NCI-H2227 (cell line): ENCODE results near the gene LNP1.
"Not testable (repeated sequence)": the region's sequence is repeated elsewhere in the genome, so short reads cannot be mapped to it uniquely, and the experiment has no call there.

Experiments used
- DNase-seq: peaks from one replicate; lab custom pipeline; 2025; ENCODE audit not compliant: unreplicated experiment; lab: John Stamatoyannopoulos, UW

Gene LNP1

DNA sequence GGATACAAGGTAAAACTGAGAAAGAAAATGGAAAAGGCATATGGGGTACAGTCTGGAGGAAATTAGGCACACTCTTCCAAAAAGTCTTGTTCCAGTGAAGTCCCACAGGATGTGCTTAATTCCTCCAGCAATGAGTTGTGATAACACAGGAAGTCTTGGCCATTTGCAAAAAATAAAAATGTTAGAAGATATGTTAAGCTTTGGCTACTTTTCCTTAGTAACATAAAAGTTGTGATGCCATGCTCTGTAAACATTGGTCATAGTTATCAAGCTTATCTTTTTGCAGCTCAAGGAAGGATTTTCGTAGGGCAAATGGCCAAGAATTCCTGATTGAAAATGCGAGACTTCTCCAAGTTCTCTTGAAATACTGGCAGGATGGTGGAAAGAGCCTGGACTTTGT, 26.4 kb downstream of the LNP1 start:
- no peak for DNase-seq

DNA sequence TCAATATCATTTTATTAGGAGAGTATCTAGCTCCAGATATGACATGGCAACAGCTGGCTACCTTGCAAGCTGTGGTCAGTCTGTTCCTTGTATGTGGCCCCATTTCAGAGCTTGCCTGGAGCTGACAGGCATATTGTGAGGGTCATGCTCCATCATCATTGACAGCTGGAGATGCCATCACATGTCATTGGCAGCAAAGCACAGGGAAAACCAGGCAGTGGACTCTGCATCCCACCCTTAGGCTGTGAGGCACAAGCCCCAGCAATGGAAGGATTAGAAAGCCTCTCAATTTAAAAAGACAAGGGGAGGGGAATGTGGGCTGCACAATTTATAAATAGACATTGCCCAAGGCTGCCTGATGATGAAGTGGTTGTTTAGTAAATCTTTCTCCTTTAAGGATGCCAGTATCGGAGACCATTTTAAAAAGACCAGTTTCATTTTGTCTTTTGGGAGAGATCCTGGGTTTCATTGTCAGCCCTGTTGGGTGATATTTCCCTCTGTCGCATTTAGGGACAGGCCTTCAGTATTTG, 27.9 kb downstream of the LNP1 start:
- DNase-seq: no peak

DNA sequence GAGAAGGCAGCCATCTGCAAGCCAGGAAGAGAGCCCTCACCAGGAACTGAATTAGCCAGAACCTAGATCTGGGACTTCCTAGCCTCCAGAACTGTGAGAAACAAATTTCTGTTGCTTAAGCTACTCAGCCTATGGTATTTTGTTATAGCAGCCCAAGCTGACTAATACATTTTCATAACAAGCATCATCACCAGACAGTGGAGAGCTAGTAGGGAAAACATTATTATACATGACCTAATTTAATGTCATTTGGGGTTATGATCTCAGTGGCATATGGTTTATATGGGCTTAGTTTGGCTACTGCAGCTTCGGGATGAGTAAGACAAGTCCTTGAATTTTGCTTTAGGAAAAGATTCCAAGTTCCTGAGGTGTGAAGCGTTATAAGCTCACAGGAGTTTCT, 35.6 kb downstream of the LNP1 start:
- no peak for DNase-seq

DNA sequence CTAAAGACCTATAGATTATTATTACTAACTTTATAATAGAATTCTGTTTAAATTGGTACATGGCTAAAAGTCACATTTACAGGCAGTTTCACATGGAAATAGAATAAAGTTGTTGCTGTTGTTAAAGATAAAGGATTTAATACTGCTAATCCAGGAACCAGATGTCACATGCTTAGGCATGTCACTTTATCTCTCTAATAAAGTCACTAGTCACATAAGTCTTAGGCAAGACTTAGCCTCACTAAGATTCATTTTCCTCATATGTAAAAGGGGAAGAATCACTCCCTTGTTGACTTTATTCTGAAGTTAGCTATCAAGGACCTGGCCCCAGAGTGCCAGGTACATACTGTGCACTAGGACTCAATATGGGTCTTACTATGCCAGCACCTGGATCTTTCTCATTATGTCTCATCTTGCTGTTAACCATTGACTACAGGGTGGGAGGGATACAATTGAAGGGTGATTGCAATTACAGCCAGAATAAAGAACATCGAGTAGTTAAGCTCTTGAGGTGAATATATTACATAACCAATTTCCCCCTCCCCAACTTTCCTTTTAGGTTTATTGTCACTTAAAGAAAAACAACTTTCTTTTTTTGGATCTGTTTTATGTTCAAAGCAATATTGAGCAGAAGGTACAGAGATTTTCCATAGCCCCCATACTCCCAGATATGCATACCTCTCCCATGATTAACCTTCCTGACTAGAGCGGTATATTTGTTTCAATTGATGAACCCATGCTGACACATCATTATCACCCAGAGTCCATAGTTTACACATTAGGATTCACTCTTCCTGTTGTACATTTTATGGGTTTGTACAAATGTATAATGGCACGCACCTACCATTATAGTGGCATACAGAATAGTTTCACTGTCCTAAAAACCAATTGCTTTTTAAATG, 36.6 kb downstream of the LNP1 start:
- no peak for DNase-seq

DNA sequence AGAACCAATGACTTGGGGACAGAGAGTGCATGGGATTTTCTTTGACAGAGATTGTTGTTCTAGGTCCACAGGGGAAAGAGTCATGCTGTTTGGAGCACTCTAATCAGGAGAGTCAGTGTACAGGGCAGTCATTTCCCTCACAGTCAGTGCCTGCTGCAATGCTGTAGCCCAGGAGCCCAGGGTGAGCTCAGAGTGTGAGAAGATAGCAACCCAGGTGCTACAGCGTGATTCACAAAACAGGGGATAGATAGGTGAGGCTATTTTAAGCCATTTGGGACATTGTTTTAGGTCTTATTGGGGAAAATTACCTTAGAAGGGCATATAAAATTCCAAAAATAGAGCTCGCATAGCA, 37.3 kb downstream of the LNP1 start:
- DNase-seq: no peak

DNA sequence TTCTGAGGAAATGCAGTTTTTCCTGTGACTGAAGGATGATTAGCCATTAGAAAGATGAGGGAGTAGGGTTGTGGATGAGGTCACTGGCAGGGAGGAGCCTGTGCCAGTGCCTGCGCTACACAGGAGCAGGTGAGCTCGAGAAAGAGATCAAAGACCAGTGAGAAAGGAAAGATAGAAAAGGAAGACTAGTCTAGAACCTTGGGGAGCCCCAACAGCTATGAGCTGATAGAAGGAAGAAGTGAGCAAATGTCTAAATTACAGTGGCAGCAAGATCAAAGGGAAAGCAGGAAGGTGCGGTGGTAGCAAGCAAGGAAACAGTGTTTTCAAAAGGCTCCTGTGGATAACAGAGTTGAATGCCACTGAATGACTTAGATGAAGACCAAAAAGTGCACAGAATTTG, 39.6 kb downstream of the LNP1 start:
- DNase-seq: no peak

DNA sequence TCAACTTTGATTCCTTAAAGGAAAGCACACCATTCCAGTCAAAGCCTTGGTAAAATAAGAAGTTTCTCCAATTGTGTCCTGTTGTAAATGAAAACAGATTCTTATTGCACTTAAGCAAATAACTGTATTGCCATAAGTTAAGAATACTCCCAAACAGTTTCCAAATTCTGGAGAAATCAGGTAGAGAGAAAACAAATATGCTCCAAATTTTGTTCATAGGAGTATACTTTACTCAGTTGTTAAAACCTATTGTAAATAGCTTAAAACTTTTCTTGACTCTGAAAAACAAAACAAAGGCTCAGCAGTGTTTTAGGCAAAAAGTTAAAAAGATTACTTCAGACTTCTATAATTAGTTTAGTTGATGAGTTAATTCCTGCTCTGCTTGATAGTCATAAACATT, 42.4 kb downstream of the LNP1 start:
- DNase-seq: no peak

DNA sequence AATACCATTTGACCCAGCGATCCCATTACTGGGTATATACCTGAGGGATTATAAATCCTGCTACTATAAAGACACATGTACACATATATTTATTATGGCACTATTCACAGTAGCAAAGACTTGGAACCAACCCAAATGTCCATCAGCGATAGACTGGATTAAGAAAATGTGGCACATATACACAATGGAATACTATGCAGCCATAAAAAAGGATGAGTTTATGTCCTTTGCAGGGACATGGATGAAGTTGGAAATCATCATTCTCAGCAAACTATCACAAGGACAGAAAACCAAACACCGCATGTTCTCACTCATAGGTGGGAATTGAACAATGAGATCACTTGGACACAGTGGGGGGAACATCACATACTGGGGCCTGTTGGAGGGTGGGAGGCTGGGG, 45.7 kb downstream of the LNP1 start:
- not testable (repeated sequence) for DNase-seq

DNA sequence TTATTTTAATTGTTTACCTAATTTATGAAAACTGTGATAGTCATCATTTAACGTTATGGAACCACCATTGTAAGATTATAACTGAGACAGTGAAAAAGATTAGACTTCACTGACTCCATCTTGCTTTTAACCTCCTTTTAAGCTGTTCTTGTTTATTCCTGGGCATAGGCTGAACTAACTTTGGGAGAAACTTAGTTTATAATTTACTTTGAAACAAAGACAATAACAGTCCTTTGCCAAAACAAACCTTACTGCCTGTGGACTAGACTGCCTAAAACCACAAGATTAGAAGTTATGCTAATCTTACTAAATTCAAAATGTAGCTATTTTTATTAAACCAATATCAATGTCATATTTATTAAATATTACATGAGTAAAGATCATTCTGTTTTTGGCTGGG, 46.7 kb downstream of the LNP1 start:
- no peak for DNase-seq

DNA sequence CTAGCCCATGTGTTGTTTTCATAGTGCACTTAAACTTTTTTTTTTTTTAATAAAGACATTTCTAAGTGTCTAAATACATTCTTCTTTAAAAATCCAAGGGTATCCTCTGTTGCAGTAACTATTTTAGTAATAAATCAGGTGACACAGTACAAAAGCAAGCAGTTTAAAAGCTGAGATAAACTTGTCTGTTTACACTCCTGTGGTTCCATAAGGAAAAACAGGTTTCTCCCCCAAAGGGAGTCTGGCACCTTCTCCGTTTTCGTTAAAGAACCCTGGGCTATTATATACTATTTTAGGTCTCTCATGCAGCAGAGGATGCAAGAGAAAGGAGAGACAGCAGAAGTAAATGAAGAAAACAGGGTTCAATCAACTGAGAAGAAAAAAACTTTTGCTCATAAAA, 47.9 kb downstream of the LNP1 start:
- no peak for DNase-seq

DNA sequence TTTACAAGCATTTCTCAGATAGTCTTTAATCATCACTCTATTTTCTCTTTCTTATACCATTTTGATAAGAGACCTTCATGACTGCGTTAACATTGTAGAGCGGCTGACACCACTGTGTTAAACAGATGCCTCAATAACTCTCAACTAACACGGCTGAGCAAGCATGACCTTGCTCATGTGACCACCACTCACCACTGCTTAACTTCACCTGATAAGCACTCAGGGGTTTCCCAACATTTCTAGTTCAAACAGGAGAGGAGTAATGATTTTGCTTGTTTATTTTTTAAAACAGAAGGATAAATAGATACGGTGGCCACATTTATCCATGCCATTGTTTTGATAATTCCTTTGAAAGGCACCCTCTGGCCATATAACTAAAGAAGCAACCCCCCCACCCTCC, 53.3 kb downstream of the LNP1 start:
- DNase-seq: no peak

DNA sequence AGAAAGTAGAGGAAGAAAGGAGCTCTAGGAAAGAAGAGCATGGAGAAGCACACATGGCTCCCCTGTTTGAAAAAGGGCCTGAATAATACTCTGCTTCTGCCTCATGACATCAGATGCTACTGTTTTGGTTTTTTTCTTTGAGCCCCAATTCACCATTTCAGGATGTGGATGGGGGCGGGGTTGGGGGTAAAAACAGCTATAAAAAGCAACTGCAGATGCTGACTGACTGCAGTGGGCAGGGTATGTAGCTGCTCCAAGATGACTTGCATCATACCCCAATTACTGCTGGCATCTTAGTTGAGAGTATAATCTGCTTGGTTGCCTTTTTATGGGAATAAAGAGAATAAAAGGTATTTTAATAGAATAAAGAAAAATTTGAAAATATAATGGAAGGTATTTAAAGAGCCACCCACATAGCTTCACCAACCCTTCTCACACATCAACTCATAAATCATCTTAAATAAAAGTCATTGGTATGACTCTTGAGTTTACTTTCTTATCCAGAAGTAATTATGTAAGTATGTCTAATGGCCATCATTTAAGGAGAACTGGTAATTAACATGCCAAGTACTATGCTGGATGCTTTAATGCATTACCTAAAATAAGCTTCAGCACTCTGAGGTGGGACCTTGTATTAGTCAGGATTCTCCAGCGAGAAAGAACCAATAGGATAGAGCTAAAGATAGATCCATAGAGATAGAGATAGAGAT, 54.7 kb downstream of the LNP1 start:
- DNase-seq: no peak

DNA sequence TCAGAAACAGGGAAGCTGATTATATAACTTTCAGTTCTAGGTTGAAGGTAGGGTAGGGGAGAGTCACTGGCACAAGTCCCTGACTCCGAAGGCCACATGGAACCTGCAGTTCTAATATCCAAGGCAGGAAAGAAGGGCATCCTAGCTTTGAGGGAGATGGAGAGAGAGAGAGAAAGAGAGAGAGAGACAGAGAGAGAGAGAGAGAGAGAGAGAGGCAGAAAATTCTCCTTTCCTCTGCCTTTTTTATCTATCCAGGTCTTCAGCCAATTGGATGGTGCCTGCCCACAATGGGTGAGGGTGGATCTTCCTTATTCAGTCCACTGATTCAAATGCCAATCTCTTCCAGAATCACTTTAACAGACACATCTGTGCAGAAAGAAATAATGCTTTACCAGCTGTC, 55.4 kb downstream of the LNP1 start:
- no peak for DNase-seq

DNA sequence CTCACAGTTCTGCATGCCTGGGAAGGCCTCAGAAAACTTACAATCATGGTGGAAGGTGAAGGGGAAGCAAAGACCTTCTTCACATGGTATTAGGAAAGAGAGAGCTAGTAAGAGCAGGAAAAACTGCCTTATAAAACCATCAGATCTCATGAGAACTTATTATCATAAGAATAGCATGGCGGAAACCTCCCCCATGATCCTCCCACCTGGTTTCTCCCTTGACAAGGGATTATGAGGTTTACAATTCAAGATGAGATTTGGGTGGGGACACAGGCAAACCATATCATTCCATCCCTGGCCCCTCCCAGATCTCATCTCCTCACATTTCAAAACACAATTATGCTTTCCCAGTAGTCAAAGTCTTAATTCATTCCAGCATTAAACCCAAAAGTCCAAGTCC, 56.5 kb downstream of the LNP1 start:
- DNase-seq: no peak

DNA sequence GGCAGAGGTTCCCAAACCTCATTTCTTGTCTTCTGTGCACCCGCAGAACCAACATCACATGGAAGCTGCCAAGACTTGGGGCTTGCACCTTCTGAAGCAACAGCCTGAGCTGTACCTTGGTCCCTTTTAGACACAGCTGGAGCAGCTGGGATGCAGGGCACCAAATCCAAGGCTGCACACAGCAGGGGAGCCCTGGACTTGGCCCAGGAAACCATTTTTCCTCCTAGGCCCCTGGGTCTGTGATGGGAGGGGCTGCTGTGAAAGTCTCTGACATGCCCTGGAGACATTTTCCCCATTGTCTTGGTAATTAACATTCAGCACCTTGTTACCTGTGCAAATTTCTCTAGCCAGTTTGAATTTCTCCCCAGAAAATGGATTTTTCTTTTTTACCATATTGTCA, 57.5 kb downstream of the LNP1 start:
- no peak for DNase-seq

DNA sequence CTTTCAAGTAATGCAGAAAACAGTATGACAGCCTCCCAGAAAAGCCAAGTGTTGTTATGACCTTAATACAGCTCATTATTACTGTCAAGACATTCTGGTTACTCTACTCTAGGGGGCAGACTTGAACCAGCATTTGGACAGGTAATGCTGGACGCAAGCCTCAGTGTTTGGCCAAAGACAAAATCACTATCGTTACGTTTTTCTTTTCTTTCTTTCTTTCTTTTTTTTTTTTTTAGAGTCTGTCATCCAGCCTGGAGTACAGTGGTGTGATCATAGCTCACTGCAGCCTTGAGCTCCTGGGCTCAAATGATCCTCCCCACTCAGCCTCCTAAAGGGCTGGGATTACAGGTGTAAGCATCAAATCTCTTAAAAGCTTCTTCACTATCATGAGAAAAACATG, 61.7 kb downstream of the LNP1 start:
- DNase-seq: peak; percentile 51

DNA sequence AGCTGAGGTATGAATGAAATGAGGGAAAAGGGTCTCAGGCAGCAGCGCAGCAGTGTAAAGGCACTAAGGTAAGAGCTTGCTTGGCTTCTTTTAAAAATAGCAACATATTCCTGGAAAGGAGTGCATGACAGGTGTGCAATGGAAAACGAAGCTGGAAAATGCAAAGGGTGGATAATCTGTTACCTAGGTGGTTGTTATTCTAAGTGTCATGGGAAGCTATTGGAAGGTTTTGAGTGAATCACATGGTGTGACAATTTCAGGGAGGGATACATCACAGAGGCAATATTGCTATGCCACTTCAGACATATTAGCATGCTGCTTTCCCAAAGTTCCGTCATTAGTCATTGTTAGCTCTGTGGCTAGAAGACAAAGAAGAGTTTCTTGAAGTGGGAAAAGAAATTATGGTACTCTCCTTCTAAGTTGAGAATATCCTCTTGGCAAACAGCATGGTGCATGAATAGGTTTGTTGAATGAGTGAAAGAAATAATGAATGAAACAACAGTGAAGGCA, 62.4 kb downstream of the LNP1 start:
- DNase-seq: no peak

DNA sequence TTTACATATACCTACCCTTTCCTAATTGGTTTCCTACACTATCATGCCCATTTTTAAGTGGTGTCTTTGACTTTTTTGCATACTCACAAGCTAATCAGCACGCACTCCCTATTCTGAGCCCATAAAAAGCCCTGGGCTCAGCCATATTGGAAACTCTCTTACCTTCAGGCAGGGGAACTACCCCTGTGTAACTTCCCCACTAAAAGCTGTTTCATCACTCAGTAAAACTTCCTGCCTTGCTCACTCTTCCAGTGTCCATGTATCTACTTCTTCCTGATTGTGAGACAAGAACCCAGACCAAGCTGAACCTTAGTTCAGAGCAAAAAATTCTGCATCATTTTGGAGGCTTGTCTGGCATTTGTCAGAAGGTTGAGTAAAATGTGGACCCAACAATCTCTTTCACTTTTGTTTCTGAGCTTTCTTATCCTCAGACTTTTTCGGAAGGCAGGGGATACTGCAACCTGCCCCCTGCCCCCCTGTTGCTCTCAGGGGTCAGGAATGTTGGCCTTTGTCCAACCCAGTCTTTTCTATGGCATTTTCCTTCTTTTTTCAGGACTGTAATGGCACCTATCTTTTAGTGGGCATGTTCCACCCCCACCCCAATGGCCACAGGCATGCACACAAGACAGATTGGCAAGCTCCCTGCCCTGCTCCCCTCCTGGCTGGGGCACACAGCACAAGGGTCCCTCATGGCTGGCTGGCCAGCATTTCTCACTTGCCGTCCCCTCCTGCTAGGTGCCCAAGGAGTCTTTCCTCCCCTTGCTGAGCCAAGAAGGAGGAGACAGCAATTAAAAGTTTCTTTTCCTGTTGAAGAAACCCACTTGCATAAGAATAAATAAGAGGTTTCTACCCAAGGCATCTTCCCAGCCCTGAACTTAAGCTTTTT, 64.8 kb downstream of the LNP1 start:
- DNase-seq: no peak

DNA sequence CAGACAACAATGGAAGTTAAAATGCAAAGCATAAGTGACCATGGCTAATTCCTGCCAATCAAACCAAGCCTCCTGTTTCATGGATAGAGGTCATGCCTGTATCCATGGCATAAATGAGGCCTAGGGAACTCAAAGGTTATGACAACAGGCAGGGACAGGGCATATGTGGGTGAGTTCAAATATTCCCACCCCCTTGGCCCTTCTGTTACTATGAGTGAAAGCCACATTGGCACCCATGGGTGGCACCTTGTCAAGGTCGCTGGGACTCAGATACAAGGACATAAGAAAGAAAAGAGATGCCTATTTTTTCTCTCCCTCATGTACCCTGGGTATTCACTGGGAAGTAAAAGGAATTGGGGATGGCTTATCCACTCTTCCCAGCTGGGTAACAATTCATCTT, 65.8 kb downstream of the LNP1 start:
- DNase-seq: no peak

DNA sequence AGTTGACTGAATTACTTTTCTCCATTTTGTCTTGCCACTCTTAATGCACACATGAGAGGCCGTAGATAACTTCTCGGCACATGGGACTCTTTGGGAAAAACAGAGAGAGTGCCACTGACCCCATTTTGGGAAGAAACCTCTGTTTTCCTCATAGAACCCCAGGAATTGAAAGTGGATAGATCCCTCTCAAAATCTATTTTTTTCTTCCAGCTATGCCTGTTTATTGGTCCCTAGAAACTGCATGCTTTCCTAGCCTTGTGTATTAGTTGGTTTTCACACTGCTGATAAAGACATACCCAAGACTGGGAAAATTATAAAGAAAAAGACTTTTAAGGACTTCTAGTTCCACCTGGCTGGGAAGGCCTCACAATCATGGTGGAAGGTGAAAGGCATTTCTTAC, 67.3 kb downstream of the LNP1 start:
- DNase-seq: no peak

DNA sequence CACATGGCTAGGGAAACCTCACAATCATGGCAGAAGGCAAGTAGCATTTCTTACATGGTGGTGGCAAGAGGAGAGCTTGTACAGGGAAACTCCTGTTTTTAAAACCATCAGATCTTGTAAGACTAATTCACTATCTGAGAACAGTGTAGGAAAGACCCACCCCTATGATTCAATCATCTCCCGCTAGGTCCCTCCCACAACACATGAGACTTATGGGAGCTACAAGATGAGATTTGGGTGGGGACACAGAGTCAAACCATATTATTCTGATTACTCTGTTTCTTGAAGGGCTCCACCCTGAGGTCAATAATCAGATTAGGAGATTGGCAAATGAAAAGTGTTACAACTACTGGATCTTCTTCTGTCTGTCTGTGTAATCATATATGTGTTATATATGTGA, 69.6 kb downstream of the LNP1 start:
- no peak for DNase-seq
